ENCODE data around the gene ADH1A. TPM values are rescaled to one million over a fixed set of nuclear protein-coding genes. Genes with fewer than 3 reads are reported as not detected.
A peak's percentile ranks its signal among the peaks of the same experiment; 100 is the strongest.

Gene ADH1A
- total RNA-seq, 2 donors from 2014 or later: 0.40 TPM; not detected in 1

DNA sequence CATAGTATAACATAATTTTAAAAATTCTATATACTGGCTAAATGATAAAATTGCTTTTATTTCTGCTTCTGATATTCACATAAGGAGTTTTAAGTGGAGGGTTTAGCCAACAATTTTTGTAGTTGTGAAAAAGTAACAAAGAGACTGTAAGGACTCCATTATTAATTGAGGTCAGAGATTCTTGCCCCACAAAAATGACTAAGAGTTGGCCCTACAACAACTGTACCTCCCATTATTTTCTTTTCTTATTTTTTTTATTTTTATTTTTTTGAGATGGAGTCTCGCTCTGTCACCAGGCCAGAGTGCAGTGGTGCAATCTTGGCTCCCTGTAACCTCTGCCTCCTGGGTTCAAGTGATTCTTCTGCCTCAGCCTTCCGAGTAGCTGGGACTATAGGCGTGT is 39.9 kb upstream of the ADH1A start:
- no peak for DNase-seq (ENCODE audit: low spot score)
- no peaks in the 10 kb centered on the region for H3K36me3 ChIP-seq
- 85% methylated on average over 3 of the region's 3 CpGs for WGBS
- H3K9me3 ChIP-seq: no peaks in the 10 kb centered on the region
- no peak overlapping the region for H3K27ac ChIP-seq
- H3K4me1 ChIP-seq (replicated peaks): no peaks in the 10 kb centered on the region
- intact Hi-C loops (cut with DNase I): no loop called here
- no peaks in the 10 kb centered on the region for H3K27me3 ChIP-seq (replicated peaks; ENCODE audit: insufficient read depth)
- no peak for TF ChIP-seq POLR2A (IDR thresholded peaks at IDR 0.05)
- TF ChIP-seq, protein P1, sequence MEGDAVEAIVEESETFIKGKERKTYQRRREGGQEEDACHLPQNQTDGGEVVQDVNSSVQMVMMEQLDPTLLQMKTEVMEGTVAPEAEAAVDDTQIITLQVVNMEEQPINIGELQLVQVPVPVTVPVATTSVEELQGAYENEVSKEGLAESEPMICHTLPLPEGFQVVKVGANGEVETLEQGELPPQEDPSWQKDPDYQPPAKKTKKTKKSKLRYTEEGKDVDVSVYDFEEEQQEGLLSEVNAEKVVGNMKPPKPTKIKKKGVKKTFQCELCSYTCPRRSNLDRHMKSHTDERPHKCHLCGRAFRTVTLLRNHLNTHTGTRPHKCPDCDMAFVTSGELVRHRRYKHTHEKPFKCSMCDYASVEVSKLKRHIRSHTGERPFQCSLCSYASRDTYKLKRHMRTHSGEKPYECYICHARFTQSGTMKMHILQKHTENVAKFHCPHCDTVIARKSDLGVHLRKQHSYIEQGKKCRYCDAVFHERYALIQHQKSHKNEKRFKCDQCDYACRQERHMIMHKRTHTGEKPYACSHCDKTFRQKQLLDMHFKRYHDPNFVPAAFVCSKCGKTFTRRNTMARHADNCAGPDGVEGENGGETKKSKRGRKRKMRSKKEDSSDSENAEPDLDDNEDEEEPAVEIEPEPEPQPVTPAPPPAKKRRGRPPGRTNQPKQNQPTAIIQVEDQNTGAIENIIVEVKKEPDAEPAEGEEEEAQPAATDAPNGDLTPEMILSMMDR (IDR thresholded peaks at IDR 0.05): no peak
- TF ChIP-seq POLR2AphosphoS5 (IDR thresholded peaks at IDR 0.05): no peak
- H3K4me3 ChIP-seq: no peak overlapping the region

DNA sequence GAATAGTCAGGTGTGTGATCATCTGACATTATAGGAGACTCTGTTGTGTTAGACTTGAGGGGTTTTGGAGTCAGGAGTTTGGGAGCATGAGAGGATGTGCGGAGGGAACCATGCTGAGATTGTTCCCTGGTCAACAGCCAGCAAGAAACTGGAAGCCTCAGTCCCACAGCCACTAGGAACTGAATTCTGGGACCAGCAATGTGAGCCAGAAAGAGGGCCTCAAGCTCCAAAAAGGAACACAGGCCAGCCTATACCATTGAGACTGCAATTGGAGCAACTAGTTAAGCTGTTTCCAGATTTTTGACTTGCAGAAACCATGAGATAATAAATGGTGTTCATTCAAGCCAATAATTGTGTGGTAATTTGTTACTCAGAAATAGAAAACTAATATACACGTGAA is 39.1 kb upstream of the ADH1A start:
- no peak overlapping the region for H3K4me3 ChIP-seq
- H3K27ac ChIP-seq: no peak overlapping the region
- no peak for DNase-seq (ENCODE audit: low spot score)
- TF ChIP-seq POLR2AphosphoS5 (IDR thresholded peaks at IDR 0.05) (no peak), POLR2A (IDR thresholded peaks at IDR 0.05) (no peak)
- TF ChIP-seq, protein P1 (IDR thresholded peaks at IDR 0.05): no peak
- intact Hi-C loops (cut with DNase I): loop anchor here (5.0 to 10.0 kb wide), 2 partner anchors 52 to 245 kb away; partner anchors contain the start of gene ADH5
- no peaks in the 10 kb centered on the region for H3K36me3 ChIP-seq
- no peaks in the 10 kb centered on the region for H3K27me3 ChIP-seq (replicated peaks; ENCODE audit: insufficient read depth)
- 80% methylated on average over 2 of the region's 2 CpGs for WGBS
- no peaks in the 10 kb centered on the region for H3K9me3 ChIP-seq
- H3K4me1 ChIP-seq (replicated peaks): no peaks in the 10 kb centered on the region

DNA sequence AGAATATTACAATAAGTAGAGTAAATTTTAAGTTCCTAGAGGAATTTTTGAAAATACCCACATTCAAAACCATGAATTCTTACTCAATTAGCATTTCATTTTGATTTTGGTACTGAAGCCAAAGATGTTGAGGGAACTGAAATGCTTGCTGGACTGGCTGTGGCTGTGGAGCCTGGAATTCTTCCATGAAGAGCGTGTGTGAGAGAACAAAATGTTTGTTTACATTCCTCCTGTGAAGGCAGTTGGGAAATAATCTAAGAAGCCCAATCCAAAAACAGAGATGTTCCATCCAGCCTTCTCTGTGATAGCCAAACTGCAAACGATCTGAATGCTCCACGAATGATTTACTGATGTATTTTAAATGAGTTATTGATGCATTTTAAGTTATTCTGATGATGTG is 34.2 kb upstream of the ADH1A start:
- DNase-seq (ENCODE audit: low spot score): peak; percentile 89
- TF ChIP-seq, protein P1 (IDR thresholded peaks at IDR 0.05): no peak
- TF ChIP-seq POLR2AphosphoS5 (IDR thresholded peaks at IDR 0.05) (peak; percentile 95), POLR2A (IDR thresholded peaks at IDR 0.05) (no peak)
- peak overlapping the region; percentile 65 to 78 for H3K27ac ChIP-seq
- no peaks in the 10 kb centered on the region for H3K4me1 ChIP-seq (replicated peaks)
- H3K36me3 ChIP-seq: no peaks in the 10 kb centered on the region
- 6% methylated on average over 3 of the region's 3 CpGs for WGBS
- no peak overlapping the region for H3K4me3 ChIP-seq
- H3K27me3 ChIP-seq (replicated peaks; ENCODE audit: insufficient read depth): no peaks in the 10 kb centered on the region
- no peaks in the 10 kb centered on the region for H3K9me3 ChIP-seq
- intact Hi-C loops (cut with DNase I): loop anchor here (5.0 to 10.0 kb wide), 2 partner anchors 57 to 240 kb away; partner anchors contain the start of gene ADH5

DNA sequence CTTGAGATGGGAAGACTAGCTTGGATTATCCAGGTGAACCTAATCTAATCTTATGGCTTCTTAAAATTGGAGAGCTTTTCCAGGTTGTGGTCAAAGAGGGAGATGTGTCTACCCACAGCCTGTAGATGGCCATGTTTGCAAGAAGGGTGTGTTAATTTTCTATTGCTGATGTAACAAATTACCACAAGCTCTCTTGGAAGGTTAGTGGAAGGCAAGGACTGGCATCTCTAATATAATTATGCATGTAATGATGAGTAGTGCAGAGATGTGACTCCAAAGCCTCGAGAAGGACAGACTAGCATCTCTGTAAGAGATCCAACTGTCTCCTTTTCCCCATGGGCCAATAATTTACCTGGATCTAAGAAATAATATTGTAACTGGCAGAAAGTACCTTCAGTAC is 33.6 kb upstream of the ADH1A start:
- H3K9me3 ChIP-seq: no peaks in the 10 kb centered on the region
- intact Hi-C loops (cut with DNase I): loop anchor here (10.0 kb wide), 1 partner anchor 240 kb away; the partner anchor contains the start of gene ADH5
- no peaks in the 10 kb centered on the region for H3K36me3 ChIP-seq
- no peak overlapping the region for H3K4me3 ChIP-seq
- 38% methylated on average over 1 of the region's 1 CpG for WGBS
- H3K27me3 ChIP-seq (replicated peaks; ENCODE audit: insufficient read depth): no peaks in the 10 kb centered on the region
- DNase-seq (ENCODE audit: low spot score): no peak
- H3K27ac ChIP-seq: peak overlapping the region; percentile 65 to 78
- H3K4me1 ChIP-seq (replicated peaks): no peaks in the 10 kb centered on the region
- TF ChIP-seq POLR2AphosphoS5 (IDR thresholded peaks at IDR 0.05): no peak
- TF ChIP-seq POLR2A (IDR thresholded peaks at IDR 0.05): no peak

DNA sequence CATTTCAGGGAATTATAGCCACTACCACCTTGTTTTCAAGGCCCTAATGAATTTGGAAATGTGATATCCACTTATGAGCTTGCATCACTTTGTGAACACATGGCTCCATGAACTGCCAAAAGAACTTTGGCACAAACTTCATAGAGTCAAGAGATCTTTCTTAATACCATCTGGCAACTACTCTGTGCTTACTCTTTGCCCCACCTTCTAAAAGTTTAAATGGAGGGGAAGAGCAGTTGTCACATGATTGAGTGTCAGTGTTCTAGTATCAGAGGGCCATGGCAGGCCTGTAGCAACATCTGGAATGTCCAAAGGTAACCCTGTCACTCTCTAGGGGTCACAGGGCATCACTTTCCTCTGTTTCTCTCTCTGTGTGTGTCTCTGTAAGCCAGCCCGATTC is 33.0 kb upstream of the ADH1A start:
- no peaks in the 10 kb centered on the region for H3K9me3 ChIP-seq
- H3K4me1 ChIP-seq (replicated peaks): no peaks in the 10 kb centered on the region
- no peaks in the 10 kb centered on the region for H3K27me3 ChIP-seq (replicated peaks; ENCODE audit: insufficient read depth)
- H3K4me3 ChIP-seq: no peak overlapping the region
- H3K27ac ChIP-seq: peak overlapping the region; percentile 65 to 78
- no peaks in the 10 kb centered on the region for H3K36me3 ChIP-seq
- peak; percentile 60 for DNase-seq (ENCODE audit: low spot score)
- 89% methylated on average over 1 of the region's 1 CpG for WGBS
- TF ChIP-seq POLR2AphosphoS5 (IDR thresholded peaks at IDR 0.05) (peak; percentile 92), POLR2A (IDR thresholded peaks at IDR 0.05) (no peak)
- intact Hi-C loops (cut with DNase I): loop anchor here (10.0 kb wide), 1 partner anchor 239 kb away; the partner anchor contains the start of gene ADH5

Data from prostate gland (tissue), 2 donors.